MG63 (cell line): ENCODE data around the gene GDA. TPM values are rescaled to one million over a fixed set of nuclear protein-coding genes. Genes with fewer than 3 reads are reported as not detected.

Source experiments
- DNase-seq: peaks from one replicate; pipeline ENCODE4 v3.0.0-alpha.2; 2020
- H3K27me3 ChIP-seq: fragments of 250-450 bp; sonication (Bioruptor Pico); 2 replicates; pipeline ENCODE4 v1.5.1; 2020; ENCODE audit warnings: mild to moderate bottlenecking, moderate library complexity
- H3K36me3 ChIP-seq: fragments of 250-450 bp; sonication (Bioruptor Pico); 2 replicates; pipeline ENCODE4 v1.5.1; 2020; ENCODE audit warnings: mild to moderate bottlenecking, moderate library complexity
- H3K4me3 ChIP-seq: fragments of 250-450 bp; sonication (Bioruptor Pico); 2 replicates; pipeline ENCODE4 v1.5.1; 2020; ENCODE audit warnings: mild to moderate bottlenecking, moderate library complexity
- H3K9me3 ChIP-seq: fragments of 250-450 bp; sonication (Bioruptor Pico); 2 replicates; pipeline ENCODE4 v1.5.1; 2020; ENCODE audit warnings: mild to moderate bottlenecking, moderate library complexity
- total RNA-seq: library from RNA; depleted of rRNA; stranded (reverse); fragments of >200 nt; shearing (Covaris generic); gene quantifications from 2 replicates; pipeline ENCODE4 v1.2.3, GENCODE V29; 2014; ENCODE audit warnings: low replicate concordance

Gene GDA
- total RNA-seq, 1 experiment from 2014 or later, result not detected

- no peak for DNase-seq
- H3K9me3 ChIP-seq, result no peaks in the 10 kb centered on the region
- no peak overlapping the region for H3K4me3 ChIP-seq
- no peaks in the 10 kb centered on the region for H3K36me3 ChIP-seq
- H3K27me3 ChIP-seq, result no peaks in the 10 kb centered on the region
These were observed 4.3 kb upstream of the GDA start for GRCh38 chr9:72144756-72145492.

- no peak for DNase-seq
- H3K9me3 ChIP-seq, result no peaks in the 10 kb centered on the region
- no peak overlapping the region for H3K4me3 ChIP-seq
- H3K36me3 ChIP-seq, result no peaks in the 10 kb centered on the region
- H3K27me3 ChIP-seq, result no peaks in the 10 kb centered on the region
These were observed 3.3 kb upstream of the GDA start for GRCh38 chr9:72145733-72146505.

GRCh38 chr9:72147676-72148075, 1.6 kb upstream of the GDA start:
- no peak for DNase-seq
- Histone ChIP-seq H3K9me3 (no peaks in the 10 kb centered on the region), H3K27me3 (no peaks in the 10 kb centered on the region), H3K4me3 (no peak overlapping the region), H3K36me3 (no peaks in the 10 kb centered on the region)

- DNase-seq, result no peak
- Histone ChIP-seq H3K27me3 (no peaks in the 10 kb centered on the region), H3K4me3 (no peak overlapping the region), H3K9me3 (no peaks in the 10 kb centered on the region), H3K36me3 (no peaks in the 10 kb centered on the region)
These were observed 887 bp downstream of the GDA start for GRCh38 chr9:72150127-72150526.

GRCh38 chr9:72150661-72151060, 1.4 kb downstream of the GDA start:
- H3K27me3 ChIP-seq, result no peaks in the 10 kb centered on the region
- no peak overlapping the region for H3K4me3 ChIP-seq
- no peak for DNase-seq
- no peaks in the 10 kb centered on the region for H3K36me3 ChIP-seq
- no peaks in the 10 kb centered on the region for H3K9me3 ChIP-seq

- no peaks in the 10 kb centered on the region for H3K36me3 ChIP-seq
- H3K27me3 ChIP-seq, result no peaks in the 10 kb centered on the region
- no peaks in the 10 kb centered on the region for H3K9me3 ChIP-seq
- H3K4me3 ChIP-seq, result no peak overlapping the region
- DNase-seq, result no peak
These were observed 1.9 kb downstream of the GDA start for GRCh38 chr9:72151104-72151503.

GRCh38 chr9:72154468-72155285, 5.4 kb downstream of the GDA start:
- no peak for DNase-seq
- Histone ChIP-seq H3K9me3 (no peaks in the 10 kb centered on the region), H3K4me3 (no peak overlapping the region), H3K36me3 (no peaks in the 10 kb centered on the region), H3K27me3 (no peaks in the 10 kb centered on the region)

- Histone ChIP-seq H3K9me3 (no peaks in the 10 kb centered on the region), H3K27me3 (no peaks in the 10 kb centered on the region), H3K4me3 (no peak overlapping the region), H3K36me3 (no peaks in the 10 kb centered on the region)
- no peak for DNase-seq
These were observed 6.1 kb downstream of the GDA start for GRCh38 chr9:72155301-72155700.

- DNase-seq, result no peak
- Histone ChIP-seq H3K4me3 (no peak overlapping the region), H3K36me3 (no peaks in the 10 kb centered on the region)
These were observed 7.3 kb downstream of the GDA start for GRCh38 chr9:72156586-72156985.

GRCh38 chr9:72158680-72159079, 9.4 kb downstream of the GDA start:
- no peak for DNase-seq
- Histone ChIP-seq H3K9me3 (no peaks in the 10 kb centered on the region), H3K4me3 (no peak overlapping the region), H3K36me3 (no peaks in the 10 kb centered on the region), H3K27me3 (no peaks in the 10 kb centered on the region)

More at GRCh38 chr9:72156586-72156985, 7.3 kb downstream of the GDA start:
- Histone ChIP-seq H3K27me3 (no peaks in the 10 kb centered on the region), H3K9me3 (no peaks in the 10 kb centered on the region)

- no peaks in the 10 kb centered on the region for H3K27me3 ChIP-seq
- no peaks in the 10 kb centered on the region for H3K36me3 ChIP-seq
- no peaks in the 10 kb centered on the region for H3K9me3 ChIP-seq
- no peak overlapping the region for H3K4me3 ChIP-seq
- no peak for DNase-seq
These were observed 11.3 kb downstream of the GDA start for GRCh38 chr9:72160446-72161123.

- no peaks in the 10 kb centered on the region for H3K27me3 ChIP-seq
- H3K36me3 ChIP-seq, result no peaks in the 10 kb centered on the region
- no peak for DNase-seq
- no peak overlapping the region for H3K4me3 ChIP-seq
- no peaks in the 10 kb centered on the region for H3K9me3 ChIP-seq
These were observed 16.1 kb downstream of the GDA start for GRCh38 chr9:72165326-72165725.

GRCh38 chr9:72165821-72166547, 16.7 kb downstream of the GDA start:
- no peak for DNase-seq
- no peak overlapping the region for H3K4me3 ChIP-seq
- H3K36me3 ChIP-seq, result no peaks in the 10 kb centered on the region
- H3K27me3 ChIP-seq, result no peaks in the 10 kb centered on the region
- no peaks in the 10 kb centered on the region for H3K9me3 ChIP-seq

- Histone ChIP-seq H3K36me3 (no peaks in the 10 kb centered on the region), H3K27me3 (no peaks in the 10 kb centered on the region), H3K4me3 (no peak overlapping the region), H3K9me3 (no peaks in the 10 kb centered on the region)
- DNase-seq, result no peak
These were observed 18.8 kb downstream of the GDA start for GRCh38 chr9:72168075-72168474.

- Histone ChIP-seq H3K36me3 (no peaks in the 10 kb centered on the region), H3K9me3 (no peaks in the 10 kb centered on the region), H3K27me3 (no peaks in the 10 kb centered on the region), H3K4me3 (no peak overlapping the region)
- DNase-seq, result no peak
These were observed 19.9 kb downstream of the GDA start for GRCh38 chr9:72169178-72169577.

GRCh38 chr9:72173080-72173479, 23.8 kb downstream of the GDA start:
- DNase-seq, result no peak
- no peaks in the 10 kb centered on the region for H3K27me3 ChIP-seq
- H3K4me3 ChIP-seq, result no peak overlapping the region
- H3K9me3 ChIP-seq, result no peaks in the 10 kb centered on the region
- no peaks in the 10 kb centered on the region for H3K36me3 ChIP-seq
